Amniotic stem cell (primary cell): Measurements from ENCODE around the gene MRPL22.
"Not testable (repeated sequence)": the region's sequence is repeated elsewhere in the genome, so short reads cannot be mapped to it uniquely, and the experiment has no call there.

Experiments
- DNase-seq: peaks from one replicate; lab custom pipeline; 2025; lab: John Stamatoyannopoulos, UW

MRPL22 gene

GRCh38 chr5:154940375-154940771 is 500 bp upstream of the MRPL22 start:
- no peak for DNase-seq

- DNase-seq, result no peak
Measured at GRCh38 chr5:154943527-154943926, 2.7 kb downstream of the MRPL22 start.

- no peak for DNase-seq
Measured at GRCh38 chr5:154944716-154945115, 3.8 kb downstream of the MRPL22 start.

- DNase-seq, result no peak
Measured at GRCh38 chr5:154945695-154946301, 4.9 kb downstream of the MRPL22 start.

DNA sequence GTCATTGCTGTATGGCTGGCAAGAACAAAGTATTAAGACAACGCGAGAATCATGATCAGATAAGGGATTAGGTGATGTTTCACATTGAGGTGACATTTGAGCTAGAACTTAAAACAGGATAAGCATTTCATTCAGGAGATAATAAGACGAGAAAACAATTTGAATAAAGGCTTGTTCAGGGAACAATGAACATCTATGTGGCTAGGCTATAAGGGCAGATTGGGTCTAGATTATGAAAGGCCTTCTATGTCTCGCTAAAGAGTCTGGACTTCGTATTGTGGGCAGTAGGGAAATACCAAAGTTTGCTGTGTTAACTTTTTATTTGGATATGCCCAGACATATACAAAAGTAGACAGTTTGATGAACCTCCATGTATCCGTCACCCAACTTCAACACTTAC is 6.9 kb downstream of the MRPL22 start:
- DNase-seq, result no peak

DNA sequence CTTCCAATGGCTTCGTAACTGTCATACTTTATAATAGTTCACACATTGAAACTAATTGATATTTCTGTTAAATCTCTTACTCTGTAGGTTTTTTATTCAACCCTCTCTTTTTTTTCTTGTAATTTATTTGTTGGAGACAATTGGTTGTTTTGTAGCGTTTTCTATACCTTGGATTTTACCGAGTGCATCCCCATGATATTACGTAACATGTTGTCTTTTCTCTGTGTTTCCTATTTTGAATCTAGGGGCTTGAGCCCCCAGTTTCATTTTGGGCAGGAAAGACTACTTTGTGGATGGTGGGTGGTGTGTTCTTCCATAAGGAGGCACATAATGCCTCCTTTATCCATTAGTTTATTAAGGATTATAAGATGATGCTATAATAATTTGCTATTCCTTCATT is 7.4 kb downstream of the MRPL22 start:
- no peak for DNase-seq

DNA sequence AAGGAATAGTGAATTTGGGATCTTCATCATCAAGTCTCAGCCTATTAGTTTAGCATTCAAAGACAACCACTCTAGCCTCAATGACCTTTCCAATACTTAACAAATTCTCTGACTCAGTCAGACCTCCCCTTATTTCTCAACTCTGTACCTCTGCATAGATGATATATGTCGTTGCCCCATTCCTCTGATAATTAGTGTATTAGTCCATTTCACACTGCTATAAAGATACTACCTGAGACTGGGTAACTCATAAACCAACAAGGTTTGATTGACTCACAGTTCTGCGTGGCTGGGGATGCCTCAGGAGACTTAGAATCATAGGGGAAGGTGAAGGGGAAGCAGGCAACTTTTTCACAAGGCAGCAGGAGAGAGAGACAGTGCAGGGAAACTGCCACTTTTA is 8.9 kb downstream of the MRPL22 start:
- no peak for DNase-seq

DNA sequence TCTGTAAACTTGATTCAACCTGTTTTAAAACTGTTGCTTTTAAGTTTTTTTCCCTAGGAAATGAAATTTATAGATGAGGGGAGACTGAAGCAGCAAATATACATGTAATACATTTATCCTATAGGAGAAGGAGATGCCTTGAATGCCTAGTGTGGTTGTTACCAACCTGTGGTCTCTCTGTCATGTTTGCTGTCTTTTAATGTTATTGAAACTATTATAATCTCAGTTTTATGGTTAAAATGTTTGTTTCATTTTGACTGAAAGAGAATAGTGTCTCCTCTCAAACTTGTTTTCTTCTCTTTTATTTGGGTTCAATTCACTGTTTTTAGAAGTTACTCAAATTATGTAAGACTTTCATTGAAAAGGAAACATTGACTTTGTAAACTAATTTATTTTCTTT is 15.8 kb downstream of the MRPL22 start:
- DNase-seq, result no peak

GRCh38 chr5:154962494-154962893 is 21.6 kb downstream of the MRPL22 start:
- no peak for DNase-seq

GRCh38 chr5:154966081-154966841 is 25.4 kb downstream of the MRPL22 start:
- DNase-seq, result no peak

DNA sequence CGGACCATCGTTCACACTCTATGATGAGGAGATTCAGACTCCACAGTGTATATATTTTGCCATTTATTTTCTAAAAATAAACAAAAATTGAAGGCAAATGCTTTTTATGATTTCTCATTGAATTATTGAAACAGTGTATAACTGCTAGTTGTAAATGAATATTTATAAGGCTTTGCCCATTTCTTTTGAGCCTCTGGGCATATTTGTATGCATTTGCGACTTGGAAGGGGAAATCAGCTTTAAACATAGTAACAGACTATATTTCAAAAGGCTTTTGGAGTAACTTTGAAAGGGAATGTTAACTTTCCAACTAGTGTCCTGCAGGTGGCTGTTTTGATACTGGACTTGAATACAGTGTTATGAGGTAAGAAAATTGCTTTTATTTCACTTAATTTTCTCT is 26.0 kb downstream of the MRPL22 start:
- no peak for DNase-seq

DNA sequence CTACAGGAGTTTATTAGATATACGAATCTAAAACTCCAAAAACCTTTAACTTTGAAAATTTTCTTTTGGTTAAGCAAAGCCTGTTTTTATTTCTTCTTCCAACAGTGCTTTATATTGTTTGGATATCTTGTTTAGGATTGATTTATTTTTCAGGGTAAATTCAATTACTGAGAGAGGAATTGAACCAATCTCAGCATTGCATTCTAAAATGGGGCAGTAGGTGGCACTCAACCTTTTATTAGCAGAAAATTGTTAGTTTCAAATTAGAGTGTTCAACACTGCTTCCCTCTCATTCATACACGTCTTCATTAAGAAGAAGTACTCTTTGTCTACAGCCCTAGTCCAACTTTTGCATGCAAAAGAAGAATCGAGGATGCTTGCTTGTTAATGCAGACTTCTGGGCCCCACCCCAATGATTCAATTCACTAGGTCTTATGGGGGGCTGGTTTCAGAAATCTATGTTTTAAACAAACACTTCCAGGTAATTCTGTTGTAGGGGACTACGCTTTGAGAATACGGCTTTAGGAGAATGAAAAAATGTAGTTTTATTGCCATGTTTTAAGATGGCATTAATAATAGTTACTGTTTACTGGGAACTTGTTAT is 26.6 kb downstream of the MRPL22 start:
- DNase-seq, result no peak

DNA sequence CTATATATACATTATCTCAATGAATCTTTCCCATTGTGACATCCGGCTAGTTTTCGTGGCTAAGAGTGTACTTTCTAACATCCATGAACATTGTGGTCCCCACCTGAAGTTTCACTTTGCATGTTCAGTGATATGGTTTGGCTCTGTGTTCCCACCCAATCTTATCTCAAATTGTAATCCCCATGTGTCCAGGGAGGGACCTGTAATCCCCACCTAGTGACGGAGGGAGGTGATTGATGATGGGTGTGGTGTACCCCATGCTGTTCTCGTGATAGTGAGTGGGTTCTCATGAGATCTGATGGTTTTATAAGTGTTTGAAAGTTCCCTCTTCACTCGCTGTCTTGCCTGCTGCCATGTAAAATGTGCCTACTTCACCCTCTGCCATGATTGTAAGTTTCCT is 28.1 kb downstream of the MRPL22 start:
- no peak for DNase-seq

- DNase-seq, result no peak
Measured at GRCh38 chr5:154970759-154971158, 29.9 kb downstream of the MRPL22 start.

- no peak for DNase-seq
Measured at GRCh38 chr5:154971501-154971900, 30.6 kb downstream of the MRPL22 start.

DNA sequence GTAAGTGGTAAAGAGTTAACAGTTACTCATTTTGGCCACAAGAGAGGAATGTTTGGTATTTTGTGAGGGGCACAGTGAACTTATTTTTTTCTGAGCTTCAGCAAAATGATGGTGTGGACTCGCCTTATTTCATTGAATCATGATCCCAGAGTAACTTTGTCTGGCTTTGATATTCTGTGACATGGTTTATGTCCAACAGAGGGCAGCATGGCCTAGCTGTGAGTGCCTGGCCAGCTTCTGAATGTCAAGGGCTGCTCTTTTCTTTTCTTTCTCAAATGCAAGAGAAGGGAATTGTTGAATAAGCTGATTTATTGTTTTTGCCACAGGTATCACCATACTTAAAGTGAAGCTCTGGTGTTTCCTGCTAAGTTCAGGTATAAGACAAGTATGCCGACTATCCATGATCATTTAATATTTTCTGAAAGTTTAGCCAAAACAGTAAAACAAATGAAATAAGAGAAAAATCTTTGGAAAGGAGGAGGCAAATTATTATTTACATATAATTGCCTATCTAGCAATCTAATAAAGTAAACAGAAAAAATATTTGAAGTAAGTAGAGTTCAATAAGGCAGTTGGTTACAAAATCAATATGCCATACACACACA is 31.7 kb downstream of the MRPL22 start:
- DNase-seq, result peak; percentile 5

DNA sequence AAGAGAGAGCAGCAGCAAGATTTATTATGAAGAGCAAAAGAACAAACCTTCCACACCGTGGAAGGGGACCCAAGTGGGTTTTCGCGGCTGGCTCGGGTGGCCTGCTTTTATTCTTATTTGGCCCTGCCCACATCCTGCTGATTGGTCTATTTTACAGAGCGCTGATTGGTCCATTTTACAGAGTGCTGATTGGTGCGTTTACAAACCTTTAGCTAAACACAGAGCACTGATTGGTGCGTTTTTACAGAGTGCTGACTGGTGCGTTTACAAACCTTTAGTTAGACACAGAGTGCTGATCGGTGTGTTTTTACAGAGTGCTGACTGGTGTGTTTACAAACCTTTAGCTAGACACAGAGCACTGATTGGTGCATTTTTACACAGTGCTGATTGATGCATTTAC is 35.2 kb downstream of the MRPL22 start:
- not testable (repeated sequence) for DNase-seq

DNA sequence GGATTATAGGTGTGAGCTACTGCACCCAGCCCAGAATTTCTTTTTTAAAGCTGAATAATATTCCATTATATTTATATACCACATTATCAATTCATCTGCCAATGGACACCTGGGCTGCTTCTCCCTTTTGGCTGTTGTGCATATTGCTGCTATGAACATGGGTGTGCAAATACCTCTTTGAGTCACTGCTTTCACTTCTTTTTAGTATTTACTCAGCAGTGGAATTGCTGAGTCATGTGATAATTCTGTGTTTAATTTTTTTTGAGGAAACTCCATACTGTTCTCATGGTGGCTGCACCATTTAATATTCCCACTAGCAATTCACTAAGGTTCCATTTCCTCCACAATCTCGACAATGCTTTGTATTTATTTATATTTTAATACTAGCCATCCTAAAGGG is 36.5 kb downstream of the MRPL22 start:
- no peak for DNase-seq

DNA sequence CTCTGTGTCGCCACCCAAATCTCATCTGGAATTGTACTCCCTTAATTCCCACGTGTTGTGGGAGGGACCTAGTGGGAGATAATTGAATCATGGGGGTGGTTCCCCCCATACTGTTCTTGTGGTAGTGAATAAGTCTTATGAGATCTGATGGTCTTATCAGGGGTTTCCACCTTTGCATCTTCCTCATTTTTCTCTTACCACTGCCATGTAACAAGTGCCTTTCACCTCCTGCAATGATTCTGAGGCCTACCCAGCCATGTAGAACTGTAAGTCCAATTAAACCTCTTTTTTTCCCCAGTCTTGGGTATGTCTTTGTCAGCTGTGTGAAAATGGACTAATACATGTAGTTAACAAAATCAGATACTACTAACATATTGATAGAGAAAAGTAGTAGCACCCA is 37.4 kb downstream of the MRPL22 start:
- not testable (repeated sequence) for DNase-seq

- no peak for DNase-seq
Measured at GRCh38 chr5:154984946-154985516, 44.2 kb downstream of the MRPL22 start.

GRCh38 chr5:154986151-154986550 is 45.3 kb downstream of the MRPL22 start:
- no peak for DNase-seq

- DNase-seq, result no peak
Measured at GRCh38 chr5:154989626-154990025, 48.8 kb downstream of the MRPL22 start.

DNA sequence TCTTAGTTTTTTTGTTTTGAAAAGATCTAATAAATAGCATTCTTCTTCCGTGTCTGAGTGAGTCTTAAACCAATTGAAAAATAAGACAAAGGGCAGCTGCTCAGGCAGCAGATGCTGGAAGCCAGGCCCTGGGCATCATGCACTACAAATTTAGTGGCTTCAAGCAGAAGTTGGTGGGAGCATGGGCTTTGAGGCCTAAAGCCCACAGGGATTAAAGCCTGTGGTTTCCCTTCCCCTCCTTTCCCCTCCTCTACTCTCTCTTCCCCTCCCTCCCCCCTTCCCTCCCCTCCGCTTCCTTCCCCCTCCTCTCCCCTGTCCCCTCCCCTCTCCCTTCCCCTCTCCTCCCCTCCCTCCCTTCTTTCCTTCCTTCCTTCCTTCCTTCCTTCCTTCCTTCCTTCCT is 52.6 kb downstream of the MRPL22 start:
- DNase-seq, result no peak
